ENCODE results near the gene PYHIN1. TPM values are rescaled to one million over a fixed set of nuclear protein-coding genes. Genes with fewer than 3 reads are reported as not detected.

Gene PYHIN1
- total RNA-seq, 2 donors from 2014 or later = not detected

DNA sequence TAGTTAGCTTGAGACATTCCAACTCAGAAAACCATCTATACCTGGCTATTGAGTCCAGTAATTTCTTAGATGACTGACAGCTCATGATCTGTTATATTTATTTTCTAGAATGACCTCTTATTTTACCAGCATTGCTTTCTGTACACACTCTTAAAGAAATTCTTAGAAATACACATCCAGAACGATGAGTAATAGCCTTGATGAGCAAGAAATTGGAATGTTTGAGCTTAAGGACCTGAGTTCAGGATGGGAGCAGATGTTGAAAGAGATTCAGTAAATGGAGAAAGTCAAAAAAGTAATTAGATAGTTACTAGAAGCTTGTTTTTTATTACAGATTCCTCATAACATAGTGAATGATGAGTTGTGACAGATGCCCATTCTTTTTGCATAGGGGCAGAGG is 11.7 kb downstream of the PYHIN1 start:
- no peaks in the 10 kb centered on the region for H3K36me3 ChIP-seq (ENCODE audit: control insufficient read depth, insufficient read depth, low read length)
- H3K27ac ChIP-seq (ENCODE audit: low read depth, low read length) = no peak overlapping the region
- Mint-ChIP-seq H3K4me3 (no peak overlapping the region), H3K4me1 (no peaks in the 10 kb centered on the region), H3K27me3 (ENCODE audit: insufficient read depth) (peaks cover 13% of the 10 kb centered on the region), H3K36me3 (ENCODE audit: low read depth) (no peaks in the 10 kb centered on the region), H3K9me3 (peaks cover 29% of the 10 kb centered on the region), H3K27ac (no peak overlapping the region)
- no peak overlapping the region for H3K9ac ChIP-seq (ENCODE audit: extremely low read depth, low read length, poor library complexity, severe bottlenecking)
- no peaks in the 10 kb centered on the region for H3K27me3 ChIP-seq (ENCODE audit: control insufficient read depth, insufficient read depth, low read length, poor library complexity, severe bottlenecking)
- TF ChIP-seq, protein P1, sequence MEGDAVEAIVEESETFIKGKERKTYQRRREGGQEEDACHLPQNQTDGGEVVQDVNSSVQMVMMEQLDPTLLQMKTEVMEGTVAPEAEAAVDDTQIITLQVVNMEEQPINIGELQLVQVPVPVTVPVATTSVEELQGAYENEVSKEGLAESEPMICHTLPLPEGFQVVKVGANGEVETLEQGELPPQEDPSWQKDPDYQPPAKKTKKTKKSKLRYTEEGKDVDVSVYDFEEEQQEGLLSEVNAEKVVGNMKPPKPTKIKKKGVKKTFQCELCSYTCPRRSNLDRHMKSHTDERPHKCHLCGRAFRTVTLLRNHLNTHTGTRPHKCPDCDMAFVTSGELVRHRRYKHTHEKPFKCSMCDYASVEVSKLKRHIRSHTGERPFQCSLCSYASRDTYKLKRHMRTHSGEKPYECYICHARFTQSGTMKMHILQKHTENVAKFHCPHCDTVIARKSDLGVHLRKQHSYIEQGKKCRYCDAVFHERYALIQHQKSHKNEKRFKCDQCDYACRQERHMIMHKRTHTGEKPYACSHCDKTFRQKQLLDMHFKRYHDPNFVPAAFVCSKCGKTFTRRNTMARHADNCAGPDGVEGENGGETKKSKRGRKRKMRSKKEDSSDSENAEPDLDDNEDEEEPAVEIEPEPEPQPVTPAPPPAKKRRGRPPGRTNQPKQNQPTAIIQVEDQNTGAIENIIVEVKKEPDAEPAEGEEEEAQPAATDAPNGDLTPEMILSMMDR (conservative IDR thresholded peaks at IDR 0.05) = no peak
- 94% methylated on average over 1 of the region's 1 CpG; no CpG with 5 or more reads in 1 of the 2 experiments for WGBS, 2 experiments (ENCODE audit: insufficient coverage in 1 of 2, insufficient read length in 1 of 2)
- no peaks in the 10 kb centered on the region for H3K4me1 ChIP-seq (ENCODE audit: control insufficient read depth, insufficient read depth, low read length)
- no peak overlapping the region for H3K4me3 ChIP-seq (ENCODE audit: low read length)
- no peak for DNase-seq
- peaks cover 31% of the 10 kb centered on the region for H3K9me3 ChIP-seq (ENCODE audit: control insufficient read depth, low read length)

DNA sequence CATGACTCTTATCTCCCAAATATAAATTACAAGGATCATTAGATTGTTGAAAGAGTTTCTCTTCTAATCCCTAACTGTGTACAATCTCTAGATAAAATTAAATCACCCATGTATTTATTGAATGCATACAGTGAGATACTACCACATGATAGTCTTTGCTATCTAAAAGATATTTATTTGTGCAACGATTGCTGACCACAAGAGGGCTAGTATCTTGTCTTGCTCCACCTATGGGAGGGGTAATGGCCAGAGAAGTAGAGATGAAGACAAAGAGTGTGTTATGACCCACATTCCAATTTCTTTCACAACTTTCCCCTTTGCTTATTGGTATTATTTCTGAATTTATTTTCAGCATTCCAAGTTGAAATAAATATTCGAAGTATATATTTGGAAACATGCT is 13.7 kb downstream of the PYHIN1 start:
- H3K4me3 Mint-ChIP-seq = no peak overlapping the region

DNA sequence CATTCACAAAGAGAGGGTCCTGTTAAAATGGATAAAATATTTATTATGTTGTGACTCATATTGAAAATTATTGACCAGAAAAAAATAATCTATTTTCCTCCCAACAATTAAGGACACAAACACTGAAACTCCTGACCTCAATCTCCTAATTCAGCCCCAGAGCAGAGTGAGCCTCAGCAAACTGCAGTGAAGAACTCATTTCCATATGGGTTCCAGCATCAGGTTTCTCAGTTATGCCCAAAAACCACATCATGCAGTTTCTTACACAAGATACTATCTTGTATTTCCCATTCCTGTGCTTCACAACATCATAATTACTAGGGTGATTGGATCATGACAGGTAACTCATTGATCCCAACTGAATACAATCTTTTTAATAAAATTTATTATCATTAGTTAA is 15.4 kb downstream of the PYHIN1 start:
- peak overlapping the region; percentile 41 for H3K4me3 ChIP-seq (ENCODE audit: low read length)
- no peaks in the 10 kb centered on the region for H3K4me1 ChIP-seq (ENCODE audit: control insufficient read depth, insufficient read depth, low read length)
- peaks cover 43% of the 10 kb centered on the region for H3K9me3 Mint-ChIP-seq

More for the DNA sequence above, 13.7 kb downstream of the PYHIN1 start:
- Mint-ChIP-seq H3K36me3 (ENCODE audit: low read depth) (no peaks in the 10 kb centered on the region), H3K27ac (no peak overlapping the region), H3K4me1 (no peaks in the 10 kb centered on the region), H3K9me3 (peaks cover 37% of the 10 kb centered on the region), H3K27me3 (ENCODE audit: insufficient read depth) (peaks cover 19% of the 10 kb centered on the region)
- no peaks in the 10 kb centered on the region for H3K4me1 ChIP-seq (ENCODE audit: control insufficient read depth, insufficient read depth, low read length)
- peaks cover 47% of the 10 kb centered on the region for H3K9me3 ChIP-seq (ENCODE audit: control insufficient read depth, low read length)
- no peak overlapping the region for H3K9ac ChIP-seq (ENCODE audit: extremely low read depth, low read length, poor library complexity, severe bottlenecking)
- H3K36me3 ChIP-seq (ENCODE audit: control insufficient read depth, insufficient read depth, low read length) = no peaks in the 10 kb centered on the region
- no peak for DNase-seq
- no peaks in the 10 kb centered on the region for H3K27me3 ChIP-seq (ENCODE audit: control insufficient read depth, insufficient read depth, low read length, poor library complexity, severe bottlenecking)
- WGBS, 2 experiments (ENCODE audit: insufficient coverage in 1 of 2, insufficient read length in 1 of 2) = 96% methylated on average over 2 of the region's 2 CpGs; no CpG with 5 or more reads in 1 of the 2 experiments
- TF ChIP-seq, protein P1 (conservative IDR thresholded peaks at IDR 0.05) = peak; percentile 27
- H3K27ac ChIP-seq (ENCODE audit: low read depth, low read length) = no peak overlapping the region
- no peak overlapping the region for H3K4me3 ChIP-seq (ENCODE audit: low read length)

More for the DNA sequence above, 15.4 kb downstream of the PYHIN1 start:
- H3K36me3 Mint-ChIP-seq (ENCODE audit: low read depth) = no peaks in the 10 kb centered on the region
- H3K27me3 Mint-ChIP-seq (ENCODE audit: insufficient read depth) = peaks cover 29% of the 10 kb centered on the region
- H3K27ac ChIP-seq (ENCODE audit: low read depth, low read length) = no peak overlapping the region
- H3K9ac ChIP-seq (ENCODE audit: extremely low read depth, low read length, poor library complexity, severe bottlenecking) = no peak overlapping the region
- no peak overlapping the region for H3K4me3 Mint-ChIP-seq
- TF ChIP-seq, protein P1 (conservative IDR thresholded peaks at IDR 0.05) = no peak
- no peak overlapping the region for H3K27ac Mint-ChIP-seq
- H3K27me3 ChIP-seq (ENCODE audit: control insufficient read depth, insufficient read depth, low read length, poor library complexity, severe bottlenecking) = no peaks in the 10 kb centered on the region
- no peak for DNase-seq
- H3K9me3 ChIP-seq (ENCODE audit: control insufficient read depth, low read length) = peaks cover 47% of the 10 kb centered on the region
- H3K4me1 Mint-ChIP-seq = no peaks in the 10 kb centered on the region
- H3K36me3 ChIP-seq (ENCODE audit: control insufficient read depth, insufficient read depth, low read length) = no peaks in the 10 kb centered on the region

Data from endodermal cell (in vitro differentiated cells).